Naive thymus-derived CD4-positive, alpha-beta T cell (primary cell): ENCODE data around the gene MAN1C1. TPM values are rescaled to one million over a fixed set of nuclear protein-coding genes. Genes with fewer than 3 reads are reported as not detected.

Experiments
- ATAC-seq: fragments of 150-1000 bp; cut with Tn5 transposase; 2 replicates; pipeline ENCODE4 v1.10.0; 2021; ENCODE audit warnings: mild to moderate bottlenecking, moderate library complexity
- CTCF ChIA-PET: fragments of 350-600 bp; sonication (Branson Sonifier 250); formaldehyde crosslinking; loops from one replicate; lab custom pipeline; 2021; ENCODE audit warnings: antibody characterized with exemption; lab: Charles Lee
- POLR2A ChIA-PET: fragments of 350-600 bp; sonication (Branson Sonifier 250); formaldehyde crosslinking; loops from one replicate; lab custom pipeline; 2021; ENCODE audit warnings: antibody characterized with exemption, inconsistent platforms; lab: Charles Lee
- DNase-seq, 9 donors: peaks; one replicate each; pipeline versions ENCODE4 v3.0.0 to v3.0.0-alpha.2; 2020 to 2022; ENCODE audit warnings: mixed read lengths in 1 of 9
- H3K27ac ChIP-seq: one replicate; pipeline ENCODE4 v1.7.0; 2013; ENCODE audit warnings: mild to moderate bottlenecking, low read depth, low read length, moderate library complexity
- H3K27me3 ChIP-seq, 2 donors: one replicate each; pipeline ENCODE4 v1.7.0; 2013; ENCODE audit warnings: low read length in 2 of 2, mild to moderate bottlenecking in 2 of 2, moderate library complexity in 2 of 2; ENCODE audit not compliant: control insufficient read depth in 2 of 2, insufficient read depth in 2 of 2
- H3K36me3 ChIP-seq, 3 experiments: 1 replicate in 2 of 3; 2 replicates in 1 of 3; pipeline ENCODE4 v1.7.0; 2013; ENCODE audit warnings: low read length in 3 of 3, mild to moderate bottlenecking in 3 of 3, moderate library complexity in 1 of 3; ENCODE audit not compliant: insufficient read depth in 3 of 3, control insufficient read depth in 2 of 3
- H3K4me1 ChIP-seq, 2 donors: one replicate each; pipeline ENCODE4 v1.7.0; 2013; ENCODE audit warnings: low read length in 2 of 2, mild to moderate bottlenecking in 2 of 2, moderate library complexity in 1 of 2; ENCODE audit not compliant: control insufficient read depth in 2 of 2, insufficient read depth in 2 of 2
- H3K4me3 ChIP-seq: 2 replicates; pipeline ENCODE4 v1.7.0; 2013; ENCODE audit warnings: mild to moderate bottlenecking, low read length
- H3K9me3 ChIP-seq, 3 experiments: 1 replicate in 2 of 3; 2 replicates in 1 of 3; pipeline ENCODE4 v1.7.0; 2013; ENCODE audit warnings: low read length in 3 of 3; ENCODE audit not compliant: control insufficient read depth in 2 of 3
- H3K27ac Mint-ChIP-seq, 9 donors: one replicate each; pipeline ENCODE4 v1.8.0; 2020 to 2022; ENCODE audit warnings: mixed read lengths in 9 of 9, mild to moderate bottlenecking in 8 of 9, moderate library complexity in 5 of 9, inconsistent platforms in 2 of 9
- H3K27me3 Mint-ChIP-seq, 5 donors: one replicate each; pipeline ENCODE4 v1.8.0; 2021 to 2022; ENCODE audit warnings: mixed read lengths in 5 of 5, mild to moderate bottlenecking in 1 of 5
- H3K36me3 Mint-ChIP-seq, 5 donors: one replicate each; pipeline ENCODE4 v1.8.0; 2020 to 2022; ENCODE audit warnings: mixed read lengths in 5 of 5, mild to moderate bottlenecking in 3 of 5, inconsistent platforms in 1 of 5
- H3K4me1 Mint-ChIP-seq, 7 donors: one replicate each; pipeline ENCODE4 v1.8.0; 2020 to 2022; ENCODE audit warnings: mixed read lengths in 7 of 7, mild to moderate bottlenecking in 3 of 7, inconsistent platforms in 1 of 7
- H3K4me3 Mint-ChIP-seq, 10 donors: one replicate each; pipeline ENCODE4 v1.8.0; 2020 to 2022; ENCODE audit warnings: mild to moderate bottlenecking in 10 of 10, mixed read lengths in 10 of 10, moderate library complexity in 6 of 10, inconsistent platforms in 2 of 10
- H3K9me3 Mint-ChIP-seq, 11 donors: one replicate each; pipeline ENCODE4 v1.8.0; 2020 to 2022; ENCODE audit warnings: mixed read lengths in 11 of 11, mild to moderate bottlenecking in 4 of 11, inconsistent platforms in 1 of 11, moderate library complexity in 1 of 11
- intact Hi-C, 2 donors: fragments of 100-400 bp; cut with micrococcal nuclease; formaldehyde crosslinking; loops; one replicate each; pipeline ENCODE4 v1.15.1; 2023
- polyA plus RNA-seq, 2 donors: library from polyadenylated mRNA; unstranded; fragments of 300-500 nt; fragmentation: Illumina TruSeq; gene quantifications; one replicate each; pipeline ENCODE4 v1.2.3, GENCODE V29; 2021
- total RNA-seq, 6 experiments: library from RNA in 5 of 6; stranded (reverse) in 5 of 6; gene quantifications; 1 replicate in 5 of 6; 2 replicates in 1 of 6; pipeline ENCODE4 v1.2.3 and lab custom pipeline; 2021 to 2026

MAN1C1 gene
- total and polyA plus RNA-seq, 7 experiments from 2014 or later: 16.0 to 85.5 (median 61.0) TPM

- H3K4me3 Mint-ChIP-seq: peak overlapping the region in 4 of 10 donors; percentile 2 to 59 (median 16)
- peak overlapping the region; percentile 39 for H3K27ac ChIP-seq
- peaks cover 0 to 53% of the 10 kb centered on the region in 2 donors for H3K4me1 ChIP-seq
- H3K36me3 ChIP-seq: peaks cover 0 to 21% (median 6%) of the 10 kb centered on the region in 3 experiments
- no peaks in the 10 kb centered on the region for H3K9me3 Mint-ChIP-seq
- peak overlapping the region in 8 of 9 donors; percentile 58 to 98 (median 82) for H3K27ac Mint-ChIP-seq
- no peak overlapping the region for H3K4me3 ChIP-seq
- H3K27me3 ChIP-seq: no peaks in the 10 kb centered on the region
- H3K9me3 ChIP-seq: no peaks in the 10 kb centered on the region
- DNase-seq (no peak), ATAC-seq (no peak)
- peaks cover 0 to 86% (median 0%) of the 10 kb centered on the region in 5 donors for H3K27me3 Mint-ChIP-seq
- intact Hi-C loops: no loop called here
- H3K36me3 Mint-ChIP-seq: peaks cover 0 to 34% (median 16%) of the 10 kb centered on the region in 5 donors
- ChIA-PET CTCF (interaction anchor here (1.0 kb wide), 2 partner anchors 14 to 71 kb away, joined by 3 read pairs; no protein-coding TSS in a partner anchor), POLR2A (interaction anchor here (0.7 to 2.2 kb wide), 2 partner anchors 9 to 14 kb away, joined by 3 to 6 read pairs; no protein-coding TSS in a partner anchor)
- H3K4me1 Mint-ChIP-seq: peaks cover 13 to 92% (median 84%) of the 10 kb centered on the region in 7 donors
These were observed 66.6 kb downstream of the MAN1C1 start for GRCh38 chr1:25683177-25683576.

- H3K27ac ChIP-seq: peak overlapping the region; percentile 39
- peaks cover 9 to 92% (median 83%) of the 10 kb centered on the region in 7 donors for H3K4me1 Mint-ChIP-seq
- H3K9me3 ChIP-seq: no peaks in the 10 kb centered on the region
- peaks cover 0 to 85% (median 0%) of the 10 kb centered on the region in 5 donors for H3K27me3 Mint-ChIP-seq
- peaks cover 0 to 34% (median 16%) of the 10 kb centered on the region in 5 donors for H3K36me3 Mint-ChIP-seq
- no peak for ATAC-seq
- H3K4me1 ChIP-seq: peaks cover 0 to 47% of the 10 kb centered on the region in 2 donors
- ChIA-PET CTCF (interaction anchor here (1.0 kb wide), 1 partner anchor 70 kb away, joined by 3 read pairs; no protein-coding TSS in a partner anchor), POLR2A (interaction anchor here (0.7 to 2.2 kb wide), 4 partner anchors 8 to 40 kb away, joined by 3 to 6 read pairs (median 4); no protein-coding TSS in a partner anchor)
- H3K9me3 Mint-ChIP-seq: no peaks in the 10 kb centered on the region
- no peaks in the 10 kb centered on the region for H3K27me3 ChIP-seq
- intact Hi-C loops: no loop called here
- H3K4me3 Mint-ChIP-seq: no peak overlapping the region
- no peak for DNase-seq
- H3K36me3 ChIP-seq: peaks cover 0 to 26% (median 6%) of the 10 kb centered on the region in 3 experiments
- peak overlapping the region in 8 of 9 donors; percentile 69 to 98 (median 82) for H3K27ac Mint-ChIP-seq
- H3K4me3 ChIP-seq: no peak overlapping the region
These were observed 67.1 kb downstream of the MAN1C1 start for GRCh38 chr1:25683731-25684130.

- peaks cover 0 to 43% of the 10 kb centered on the region in 2 donors for H3K4me1 ChIP-seq
- no peaks in the 10 kb centered on the region for H3K9me3 Mint-ChIP-seq
- H3K36me3 ChIP-seq: peaks cover 0 to 27% (median 6%) of the 10 kb centered on the region in 3 experiments
- H3K36me3 Mint-ChIP-seq: peaks cover 0 to 34% (median 13%) of the 10 kb centered on the region in 5 donors
- no peak overlapping the region for H3K27ac ChIP-seq
- POLR2A ChIA-PET: interaction anchor here (0.8 to 1.2 kb wide), 4 partner anchors 13 to 114 kb away, joined by 3 to 4 read pairs (median 3); no protein-coding TSS in a partner anchor
- CTCF ChIA-PET: interaction anchor here (1.0 kb wide), 1 partner anchor 70 kb away, joined by 3 read pairs; no protein-coding TSS in a partner anchor
- ATAC-seq (no peak), DNase-seq (no peak)
- H3K4me3 Mint-ChIP-seq: peak overlapping the region in 1 of 10 donors; percentile 7
- intact Hi-C loops: no loop called here
- no peak overlapping the region for H3K4me3 ChIP-seq
- peaks cover 10 to 91% (median 83%) of the 10 kb centered on the region in 7 donors for H3K4me1 Mint-ChIP-seq
- H3K27me3 Mint-ChIP-seq: peaks cover 0 to 85% (median 0%) of the 10 kb centered on the region in 5 donors
- H3K27me3 ChIP-seq: no peaks in the 10 kb centered on the region
- H3K27ac Mint-ChIP-seq: peak overlapping the region in 8 of 9 donors; percentile 69 to 98 (median 84)
- H3K9me3 ChIP-seq: no peaks in the 10 kb centered on the region
These were observed 67.8 kb downstream of the MAN1C1 start for GRCh38 chr1:25684216-25684965.

- Mint-ChIP-seq H3K9me3 (no peaks in the 10 kb centered on the region), H3K36me3 (peaks cover 0 to 33% (median 13%) of the 10 kb centered on the region in 5 donors), H3K4me1 (peaks cover 9 to 93% (median 85%) of the 10 kb centered on the region in 7 donors), H3K4me3 (peak overlapping the region in 1 of 10 donors; percentile 18), H3K27me3 (peaks cover 0 to 87% (median 0%) of the 10 kb centered on the region in 5 donors), H3K27ac (peak overlapping the region in 8 of 9 donors; percentile 46 to 98 (median 81))
- Histone ChIP-seq H3K36me3 (peaks cover 0 to 27% (median 6%) of the 10 kb centered on the region in 3 experiments), H3K9me3 (no peaks in the 10 kb centered on the region), H3K27ac (no peak overlapping the region), H3K4me3 (no peak overlapping the region), H3K27me3 (no peaks in the 10 kb centered on the region), H3K4me1 (peaks cover 0 to 49% of the 10 kb centered on the region in 2 donors)
- intact Hi-C loops: no loop called here
- DNase-seq (no peak), ATAC-seq (no peak)
- ChIA-PET CTCF (no interaction called here), POLR2A (interaction anchor here (1.1 to 1.8 kb wide), 3 partner anchors 9 to 22 kb away, joined by 3 to 6 read pairs (median 4); no protein-coding TSS in a partner anchor)
These were observed 68.7 kb downstream of the MAN1C1 start for GRCh38 chr1:25685211-25685750.

GRCh38 chr1:25685938-25686665 is 69.5 kb downstream of the MAN1C1 start:
- peaks cover 0 to 51% of the 10 kb centered on the region in 2 donors for H3K4me1 ChIP-seq
- POLR2A ChIA-PET: interaction anchor here (0.9 to 1.8 kb wide), 5 partner anchors 9 to 67 kb away, joined by 4 to 8 read pairs (median 5); no protein-coding TSS in a partner anchor
- H3K36me3 ChIP-seq: peaks cover 0 to 27% (median 6%) of the 10 kb centered on the region in 3 experiments
- H3K27ac ChIP-seq: no peak overlapping the region
- H3K27me3 ChIP-seq: no peaks in the 10 kb centered on the region
- no peaks in the 10 kb centered on the region for H3K9me3 ChIP-seq
- Mint-ChIP-seq H3K4me1 (peaks cover 4 to 93% (median 87%) of the 10 kb centered on the region in 7 donors), H3K27ac (peak overlapping the region in 8 of 9 donors; percentile 59 to 98 (median 80)), H3K9me3 (no peaks in the 10 kb centered on the region), H3K36me3 (peaks cover 0 to 36% (median 8%) of the 10 kb centered on the region in 5 donors), H3K27me3 (peaks cover 0 to 87% (median 0%) of the 10 kb centered on the region in 5 donors), H3K4me3 (no peak overlapping the region)
- intact Hi-C loops: no loop called here
- DNase-seq (no peak), ATAC-seq (no peak)
- CTCF ChIA-PET: no interaction called here
- H3K4me3 ChIP-seq: no peak overlapping the region
